ENCODE measurements around the gene PLCH2.

The PLCH2 gene

GRCh38 chr1:2534687-2535441, 58.8 kb downstream of the PLCH2 start:
- Histone ChIP-seq H2AFZ (ENCODE audit: low read length) (no peak overlapping the region), H3K27me3 (ENCODE audit: insufficient read depth, low read length) (0 out of 2 replicates have a peak, but pooled peaks cover 15% of the 10 kb centered on the region), H3K4me2 (ENCODE audit: low read length) (no peak overlapping the region), H3K9me3 (ENCODE audit: low read length) (no peaks in the 10 kb centered on the region), H3K79me2 (ENCODE audit: insufficient read depth, low read length) (no peaks in the 10 kb centered on the region), H3K9me2 (ENCODE audit: low read depth, low read length) (no peaks in the 10 kb centered on the region), H3K9ac (ENCODE audit: low read length) (no peak overlapping the region), H3K36me3 (ENCODE audit: insufficient read depth, low read length) (no peaks in the 10 kb centered on the region), H4K20me1 (ENCODE audit: insufficient read depth, low read length) (no peaks in the 10 kb centered on the region), H3K4me1 (ENCODE audit: insufficient read depth, low read length, severe bottlenecking) (no peaks in the 10 kb centered on the region), H3K4me3 (ENCODE audit: low read depth, low read length, poor library complexity, severe bottlenecking) (no peak overlapping the region), H3F3A (ENCODE audit: insufficient read depth, low read length) (no peaks in the 10 kb centered on the region), H3K27ac (ENCODE audit: low read depth, low read length, poor library complexity, severe bottlenecking) (no peak overlapping the region)
- no peak for TF ChIP-seq CTCF (IDR thresholded peaks at IDR 0.05; ENCODE audit: low read length)
- TF ChIP-seq EZH2 (IDR thresholded peaks at IDR 0.05; ENCODE audit: borderline replicate concordance, low read length) = no peak

- Histone ChIP-seq H3K4me2 (ENCODE audit: low read length) (no peak overlapping the region), H3K4me3 (ENCODE audit: low read depth, low read length, poor library complexity, severe bottlenecking) (no peak overlapping the region), H3K27ac (ENCODE audit: low read depth, low read length, poor library complexity, severe bottlenecking) (no peak overlapping the region), H3K79me2 (ENCODE audit: insufficient read depth, low read length) (no peaks in the 10 kb centered on the region), H3K9ac (ENCODE audit: low read length) (no peak overlapping the region), H3K4me1 (ENCODE audit: insufficient read depth, low read length, severe bottlenecking) (no peaks in the 10 kb centered on the region), H3F3A (ENCODE audit: insufficient read depth, low read length) (no peaks in the 10 kb centered on the region), H3K9me2 (ENCODE audit: low read depth, low read length) (no peaks in the 10 kb centered on the region), H2AFZ (ENCODE audit: low read length) (no peak overlapping the region), H3K9me3 (ENCODE audit: low read length) (no peaks in the 10 kb centered on the region), H4K20me1 (ENCODE audit: insufficient read depth, low read length) (no peaks in the 10 kb centered on the region), H3K27me3 (ENCODE audit: insufficient read depth, low read length) (0 out of 2 replicates have a peak, but pooled peaks cover 15% of the 10 kb centered on the region), H3K36me3 (ENCODE audit: insufficient read depth, low read length) (no peaks in the 10 kb centered on the region)
- TF ChIP-seq CTCF (IDR thresholded peaks at IDR 0.05; ENCODE audit: low read length) (no peak), EZH2 (IDR thresholded peaks at IDR 0.05; ENCODE audit: borderline replicate concordance, low read length) (no peak)
Observed at GRCh38 chr1:2535455-2535854, 59.4 kb downstream of the PLCH2 start.

- Histone ChIP-seq H3K36me3 (ENCODE audit: insufficient read depth, low read length) (no peaks in the 10 kb centered on the region), H3K4me2 (ENCODE audit: low read length) (no peak overlapping the region), H4K20me1 (ENCODE audit: insufficient read depth, low read length) (no peaks in the 10 kb centered on the region), H3K9ac (ENCODE audit: low read length) (no peak overlapping the region), H3F3A (ENCODE audit: insufficient read depth, low read length) (no peaks in the 10 kb centered on the region), H3K79me2 (ENCODE audit: insufficient read depth, low read length) (no peaks in the 10 kb centered on the region), H3K27me3 (ENCODE audit: insufficient read depth, low read length) (0 out of 2 replicates have a peak, but pooled peaks cover 15% of the 10 kb centered on the region), H3K9me2 (ENCODE audit: low read depth, low read length) (no peaks in the 10 kb centered on the region), H2AFZ (ENCODE audit: low read length) (no peak overlapping the region), H3K4me3 (ENCODE audit: low read depth, low read length, poor library complexity, severe bottlenecking) (no peak overlapping the region), H3K4me1 (ENCODE audit: insufficient read depth, low read length, severe bottlenecking) (no peaks in the 10 kb centered on the region), H3K9me3 (ENCODE audit: low read length) (no peaks in the 10 kb centered on the region), H3K27ac (ENCODE audit: low read depth, low read length, poor library complexity, severe bottlenecking) (no peak overlapping the region)
- TF ChIP-seq CTCF (IDR thresholded peaks at IDR 0.05; ENCODE audit: low read length) = no peak
- no peak for TF ChIP-seq EZH2 (IDR thresholded peaks at IDR 0.05; ENCODE audit: borderline replicate concordance, low read length)
Observed at GRCh38 chr1:2535981-2536380, 59.9 kb downstream of the PLCH2 start.
